Mesenchymal stem cell (in vitro differentiated cells and primary cell): Measurements from ENCODE around the gene ADGRV1.

Experiments used
- DNase-seq: peaks from one replicate; pipeline ENCODE4 v3.0.0-alpha.2; 2013
- H2AFZ ChIP-seq: one replicate; pipeline ENCODE4 v1.6.1; 2013; ENCODE audit warnings: low read depth, mild to moderate bottlenecking, control low read depth, inconsistent platforms, low read length, moderate library complexity
- H2AK5ac ChIP-seq: 2 replicates; pipeline ENCODE4 v1.6.1; 2013; ENCODE audit warnings: low read length, moderate library complexity, mild to moderate bottlenecking, inconsistent platforms; ENCODE audit not compliant: severe bottlenecking
- H2BK120ac ChIP-seq: one replicate; pipeline ENCODE4 v1.6.1; 2013; ENCODE audit warnings: low read depth, mild to moderate bottlenecking, inconsistent platforms, low read length, moderate library complexity
- H2BK12ac ChIP-seq, 2 experiments: one replicate each; pipeline ENCODE4 v1.6.1; 2013; ENCODE audit warnings: inconsistent platforms in 2 of 2, low read length in 2 of 2, mild to moderate bottlenecking in 2 of 2, moderate library complexity in 2 of 2, control low read depth in 1 of 2
- H2BK15ac ChIP-seq: one replicate; pipeline ENCODE4 v1.6.1; 2013; ENCODE audit warnings: mild to moderate bottlenecking, low read depth, inconsistent platforms; ENCODE audit not compliant: poor library complexity, severe bottlenecking
- H2BK5ac ChIP-seq: 2 replicates; pipeline ENCODE4 v1.6.1; 2013; ENCODE audit warnings: low read depth, mild to moderate bottlenecking, low read length, control low read depth, inconsistent platforms; ENCODE audit not compliant: poor library complexity, severe bottlenecking
- H3K14ac ChIP-seq, 2 experiments: one replicate each; pipeline ENCODE4 v1.6.1; 2013; ENCODE audit warnings: inconsistent platforms in 2 of 2, low read length in 2 of 2, control low read depth in 1 of 2, mild to moderate bottlenecking in 1 of 2, moderate library complexity in 1 of 2
- H3K18ac ChIP-seq, 2 experiments: one replicate each; pipeline ENCODE4 v1.6.1; 2013; ENCODE audit warnings: inconsistent platforms in 2 of 2, low read length in 2 of 2, control low read depth in 1 of 2, low read depth in 1 of 2, mild to moderate bottlenecking in 1 of 2
- H3K23ac ChIP-seq, 2 experiments: one replicate each; pipeline ENCODE4 v1.6.1; 2013; ENCODE audit warnings: inconsistent platforms in 2 of 2, low read length in 2 of 2, mild to moderate bottlenecking in 2 of 2, moderate library complexity in 2 of 2, control low read depth in 1 of 2
- H3K27ac ChIP-seq: 2 replicates; pipeline ENCODE4 v1.5.1; 2013; ENCODE audit warnings: mild to moderate bottlenecking, moderate library complexity, low read length, control low read depth, inconsistent platforms; ENCODE audit not compliant: poor library complexity, severe bottlenecking
- H3K27me3 ChIP-seq, 2 experiments: 2 replicates each; pipeline versions ENCODE4 v1.6.1 to v1.7.0; 2013; ENCODE audit warnings: low read length in 2 of 2, mild to moderate bottlenecking in 2 of 2, moderate library complexity in 2 of 2, control low read depth in 1 of 2, inconsistent platforms in 1 of 2; ENCODE audit not compliant: control insufficient read depth in 1 of 2, insufficient read depth in 1 of 2
- H3K36me3 ChIP-seq, 2 experiments: 2 replicates each; pipeline versions ENCODE4 v1.6.1 to v1.7.0; 2013; ENCODE audit warnings: low read length in 2 of 2, control low read depth in 1 of 2, inconsistent platforms in 1 of 2, low read depth in 1 of 2, mild to moderate bottlenecking in 1 of 2; ENCODE audit not compliant: insufficient read depth in 2 of 2, control insufficient read depth in 1 of 2
- H3K4ac ChIP-seq, 2 experiments: one replicate each; pipeline ENCODE4 v1.6.1; 2013; ENCODE audit warnings: inconsistent platforms in 2 of 2, low read length in 2 of 2, mild to moderate bottlenecking in 2 of 2, moderate library complexity in 2 of 2, control low read depth in 1 of 2, low read depth in 1 of 2
- H3K4me1 ChIP-seq: 2 replicates; pipeline ENCODE4 v1.6.1; 2013; ENCODE audit warnings: low read depth, low read length, control low read depth; ENCODE audit not compliant: control insufficient read depth, insufficient read depth
- H3K4me2 ChIP-seq: 2 replicates; pipeline ENCODE4 v1.6.1; 2013; ENCODE audit warnings: low read length, mild to moderate bottlenecking, inconsistent platforms; ENCODE audit not compliant: poor library complexity, severe bottlenecking
- H3K4me3 ChIP-seq, 2 experiments: 2 replicates each; pipeline versions ENCODE4 v1.5.1 to v1.7.0; 2013; ENCODE audit warnings: low read length in 2 of 2, mild to moderate bottlenecking in 2 of 2, control low read depth in 1 of 2, low read depth in 1 of 2; ENCODE audit not compliant: insufficient read depth in 1 of 2
- H3K79me1 ChIP-seq: replicated peaks from 2 replicates; pipeline ENCODE4 v1.6.1; 2013; ENCODE audit warnings: mild to moderate bottlenecking, control low read depth, low read length, inconsistent platforms; ENCODE audit not compliant: poor library complexity, severe bottlenecking
- H3K9ac ChIP-seq: 2 replicates; pipeline ENCODE4 v1.7.0; 2013; ENCODE audit warnings: mild to moderate bottlenecking, low read length, moderate library complexity
- H3K9me3 ChIP-seq: 2 replicates; pipeline ENCODE4 v1.7.0; 2013; ENCODE audit warnings: mild to moderate bottlenecking, low read length; ENCODE audit not compliant: control insufficient read depth
- H4K8ac ChIP-seq: one replicate; pipeline ENCODE4 v1.6.1; 2013; ENCODE audit warnings: inconsistent platforms, mild to moderate bottlenecking, low read length, moderate library complexity
- H4K91ac ChIP-seq: one replicate; pipeline ENCODE4 v1.6.1; 2013; ENCODE audit warnings: mild to moderate bottlenecking, low read length, inconsistent platforms
- WGBS: methylation state at CpG from one replicate; pipeline ENCODE4 v1.1.7; 2013; ENCODE audit warnings: mixed read lengths; 5-methylcytosine and 5-hydroxymethylcytosine counted together

ADGRV1 gene

DNA sequence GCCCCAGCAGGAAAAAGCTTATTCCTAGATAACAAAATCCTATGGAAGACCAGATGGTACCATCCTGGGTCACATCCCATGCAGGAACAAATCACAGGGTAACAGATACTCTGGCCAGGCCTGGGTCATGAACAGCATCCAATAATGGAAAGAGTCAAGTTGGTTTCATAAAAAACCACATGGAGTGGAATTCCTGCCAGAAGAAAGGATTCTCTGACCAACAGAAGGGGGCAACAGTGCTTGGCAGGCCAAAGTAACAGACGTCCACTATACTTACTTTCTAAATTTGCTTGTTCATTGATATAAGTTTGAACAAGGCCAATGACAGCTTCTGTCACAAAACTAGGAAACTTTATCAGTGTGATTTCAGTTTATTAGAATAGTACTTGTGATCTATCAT lies 551.0 kb downstream of the ADGRV1 start:
- WGBS: no CpG with 5 or more reads among the region's 1 CpG
- Histone ChIP-seq H3K9me3 (no peaks in the 10 kb centered on the region), H4K91ac (no peak overlapping the region)

DNA sequence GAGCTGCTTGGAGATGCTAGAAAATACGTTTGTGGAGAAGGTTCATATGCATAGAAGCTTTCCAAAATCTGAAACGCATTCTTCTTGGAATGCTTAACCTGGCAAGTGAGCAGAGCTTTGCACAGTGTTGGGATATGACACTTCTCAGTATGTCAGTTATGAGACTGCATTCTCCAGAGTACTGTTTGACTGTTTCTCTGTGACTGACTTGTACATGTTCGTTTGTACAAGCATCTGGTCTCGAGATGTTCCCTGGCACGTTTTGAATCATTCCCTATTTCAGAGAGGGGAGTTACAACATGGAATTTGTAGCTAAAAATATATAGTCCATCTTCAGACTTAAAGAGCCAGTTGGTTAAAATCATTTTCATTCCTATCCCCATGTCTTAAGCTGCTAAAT lies 552.1 kb downstream of the ADGRV1 start:
- Histone ChIP-seq H3K4me3 (no peak overlapping the region), H3K4me1 (no peaks in the 10 kb centered on the region), H3K9ac (peak overlapping the region; percentile 12), H2BK5ac (no peak overlapping the region), H3K23ac (no peak overlapping the region), H2AFZ (no peak overlapping the region), H2BK120ac (no peak overlapping the region), H3K14ac (no peak overlapping the region), H3K9me3 (no peaks in the 10 kb centered on the region), H3K27ac (no peak overlapping the region), H3K4me2 (no peak overlapping the region), H3K18ac (no peak overlapping the region), H2AK5ac (no peak overlapping the region), H3K79me1 (no peaks in the 10 kb centered on the region), H2BK15ac (no peak overlapping the region), H3K4ac (no peak overlapping the region), H2BK12ac (no peak overlapping the region), H3K27me3 (no peaks in the 10 kb centered on the region), H4K91ac (no peak overlapping the region), H4K8ac (no peak overlapping the region), H3K36me3 (no peaks in the 10 kb centered on the region)
- DNase-seq: no peak
- WGBS: 62% methylated on average over 5 of the region's 5 CpGs

More for the DNA sequence above, 551.0 kb downstream of the ADGRV1 start:
- H3K4me2 ChIP-seq: no peak overlapping the region
- no peak overlapping the region for H2BK5ac ChIP-seq
- H3K4ac ChIP-seq: no peak overlapping the region
- H3K36me3 ChIP-seq: no peaks in the 10 kb centered on the region
- no peak overlapping the region for H3K27ac ChIP-seq
- no peak overlapping the region for H3K4me3 ChIP-seq
- H3K27me3 ChIP-seq: no peaks in the 10 kb centered on the region
- H3K4me1 ChIP-seq: no peaks in the 10 kb centered on the region
- no peak for DNase-seq
- H3K23ac ChIP-seq: no peak overlapping the region
- H3K9ac ChIP-seq: no peak overlapping the region
- H4K8ac ChIP-seq: no peak overlapping the region
- H2AK5ac ChIP-seq: no peak overlapping the region
- H2BK12ac ChIP-seq: no peak overlapping the region
- H2BK15ac ChIP-seq: no peak overlapping the region
- no peaks in the 10 kb centered on the region for H3K79me1 ChIP-seq
- H3K18ac ChIP-seq: no peak overlapping the region
- peak overlapping the region; percentile 3 for H2BK120ac ChIP-seq
- no peak overlapping the region for H3K14ac ChIP-seq
- H2AFZ ChIP-seq: no peak overlapping the region

DNA sequence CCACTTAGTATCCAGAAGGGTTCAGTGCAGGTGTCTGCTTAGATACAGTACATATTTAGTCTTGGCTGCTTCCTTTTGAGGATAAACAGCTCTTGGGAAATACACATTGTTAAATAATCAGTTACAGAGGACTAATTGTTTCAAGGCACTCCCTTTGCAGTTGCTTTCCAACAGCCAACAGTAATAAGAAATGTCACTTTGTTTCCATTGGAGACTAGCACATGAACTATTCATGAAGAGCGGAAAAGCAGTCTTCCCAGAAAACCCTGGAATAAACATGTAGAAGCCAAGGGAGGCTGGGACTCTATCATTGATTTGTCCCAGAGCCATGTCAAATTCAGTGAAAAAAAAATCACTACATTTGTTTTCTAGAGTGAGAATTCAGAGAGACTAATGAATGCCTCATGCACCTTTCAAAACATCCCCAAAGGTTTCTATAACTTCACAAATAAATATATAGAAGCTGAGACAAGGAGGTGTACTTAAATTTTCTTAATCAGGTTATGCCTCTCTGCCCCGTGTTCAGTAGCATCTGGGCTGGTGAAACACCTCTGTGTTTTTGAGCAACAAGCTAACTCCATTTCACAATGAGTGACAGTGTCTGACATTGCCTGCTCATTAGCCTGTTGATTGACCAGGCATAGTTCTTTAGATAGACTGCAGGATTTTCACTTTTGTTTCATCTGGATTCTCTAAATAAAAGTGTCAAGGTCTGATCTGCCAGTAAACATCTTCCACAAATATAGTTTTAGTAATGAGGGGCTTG lies 553.1 kb downstream of the ADGRV1 start:
- Histone ChIP-seq H3K14ac (no peak overlapping the region), H3K4me1 (no peaks in the 10 kb centered on the region), H3K4ac (no peak overlapping the region), H2BK5ac (no peak overlapping the region), H2BK15ac (no peak overlapping the region), H2BK120ac (no peak overlapping the region), H3K18ac (no peak overlapping the region), H3K9me3 (no peaks in the 10 kb centered on the region), H3K27ac (no peak overlapping the region), H3K79me1 (no peaks in the 10 kb centered on the region), H3K23ac (no peak overlapping the region), H3K4me3 (no peak overlapping the region), H3K27me3 (no peaks in the 10 kb centered on the region), H2AFZ (no peak overlapping the region), H4K91ac (no peak overlapping the region), H4K8ac (no peak overlapping the region), H3K9ac (peak overlapping the region; percentile 12), H3K4me2 (no peak overlapping the region), H3K36me3 (no peaks in the 10 kb centered on the region), H2AK5ac (no peak overlapping the region), H2BK12ac (no peak overlapping the region)
- no peak for DNase-seq
- WGBS: 71% methylated on average over 2 of the region's 2 CpGs

DNA sequence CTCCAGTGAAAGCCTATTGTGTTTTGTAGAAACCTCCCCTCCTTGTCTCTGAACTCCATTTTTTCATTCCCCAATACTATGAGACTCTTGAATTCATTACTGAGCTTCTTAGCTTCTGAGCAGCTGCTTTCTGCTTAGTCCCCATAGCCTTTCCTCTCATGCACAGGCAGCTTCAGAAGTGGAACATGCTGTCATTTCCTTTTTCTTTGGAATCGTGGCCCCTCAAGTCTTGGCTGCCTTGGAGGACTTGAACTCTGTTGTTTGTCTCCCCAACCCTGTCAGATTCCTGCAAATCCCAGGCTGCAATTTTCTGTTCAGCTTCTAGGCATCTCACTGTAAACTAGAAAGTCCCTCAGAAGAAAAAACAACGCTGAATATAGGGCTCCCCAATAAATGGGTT lies 556.1 kb downstream of the ADGRV1 start:
- WGBS: 51% methylated on average over 2 of the region's 2 CpGs
- H3K79me1 ChIP-seq: no peaks in the 10 kb centered on the region

More for the DNA sequence above, 556.1 kb downstream of the ADGRV1 start:
- Histone ChIP-seq H3K36me3 (no peaks in the 10 kb centered on the region), H2BK120ac (no peak overlapping the region), H2BK12ac (no peak overlapping the region), H4K8ac (peak overlapping the region; percentile 49), H2AK5ac (no peak overlapping the region), H3K27me3 (no peaks in the 10 kb centered on the region), H3K9me3 (no peaks in the 10 kb centered on the region), H2BK5ac (no peak overlapping the region), H3K4ac (no peak overlapping the region), H2AFZ (no peak overlapping the region), H3K27ac (no peak overlapping the region), H3K4me1 (no peaks in the 10 kb centered on the region), H3K9ac (no peak overlapping the region), H4K91ac (no peak overlapping the region), H3K4me3 (no peak overlapping the region), H3K14ac (no peak overlapping the region), H3K18ac (peak overlapping the region in 1 of 2 experiments; percentile 85), H3K23ac (no peak overlapping the region), H3K4me2 (no peak overlapping the region), H2BK15ac (no peak overlapping the region)
- no peak for DNase-seq
